Neural progenitor cell (in vitro differentiated cells): ENCODE measurements around the gene ECPAS.

Source experiments
- EZH2 ChIP-seq: fragments of 200-600 bp; sonication (generic); IDR thresholded peaks from 2 replicates; pipeline ENCODE4 v1.6.1; 2017; ENCODE audit warnings: antibody characterized with exemption, mild to moderate bottlenecking, moderate library complexity
- EZH2phosphoT487 ChIP-seq: fragments of 200-600 bp; sonication (generic); IDR thresholded peaks from 2 replicates; pipeline ENCODE4 v1.6.1; 2017; ENCODE audit warnings: antibody characterized with exemption
- TF ChIP-seq, protein P1 (sequence below): fragments of 200-600 bp; sonication (generic); IDR thresholded peaks from 2 replicates; pipeline ENCODE4 v1.5.1; 2017; ENCODE audit warnings: antibody characterized with exemption, mild to moderate bottlenecking

DNA sequence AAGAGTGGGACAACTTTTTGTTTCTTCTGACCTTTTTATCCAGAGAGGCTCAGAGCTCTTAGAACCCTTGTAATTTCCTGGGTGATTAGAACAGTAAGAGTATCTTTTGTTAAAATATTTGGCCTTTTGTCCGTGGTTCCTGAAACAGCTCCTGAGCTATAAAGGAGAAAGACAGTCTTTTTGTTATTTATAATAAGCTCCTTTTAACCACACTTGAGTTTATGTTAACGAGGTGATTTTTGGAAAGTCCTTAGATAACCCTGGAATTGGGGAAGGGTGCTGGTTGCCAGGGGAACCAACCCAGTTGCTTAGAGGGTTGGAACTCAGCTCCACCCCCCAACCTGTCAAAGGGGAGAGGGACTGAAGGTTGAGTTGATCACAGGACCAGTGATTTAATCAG is 45.6 kb upstream of the ECPAS start:
- TF ChIP-seq, protein P1, sequence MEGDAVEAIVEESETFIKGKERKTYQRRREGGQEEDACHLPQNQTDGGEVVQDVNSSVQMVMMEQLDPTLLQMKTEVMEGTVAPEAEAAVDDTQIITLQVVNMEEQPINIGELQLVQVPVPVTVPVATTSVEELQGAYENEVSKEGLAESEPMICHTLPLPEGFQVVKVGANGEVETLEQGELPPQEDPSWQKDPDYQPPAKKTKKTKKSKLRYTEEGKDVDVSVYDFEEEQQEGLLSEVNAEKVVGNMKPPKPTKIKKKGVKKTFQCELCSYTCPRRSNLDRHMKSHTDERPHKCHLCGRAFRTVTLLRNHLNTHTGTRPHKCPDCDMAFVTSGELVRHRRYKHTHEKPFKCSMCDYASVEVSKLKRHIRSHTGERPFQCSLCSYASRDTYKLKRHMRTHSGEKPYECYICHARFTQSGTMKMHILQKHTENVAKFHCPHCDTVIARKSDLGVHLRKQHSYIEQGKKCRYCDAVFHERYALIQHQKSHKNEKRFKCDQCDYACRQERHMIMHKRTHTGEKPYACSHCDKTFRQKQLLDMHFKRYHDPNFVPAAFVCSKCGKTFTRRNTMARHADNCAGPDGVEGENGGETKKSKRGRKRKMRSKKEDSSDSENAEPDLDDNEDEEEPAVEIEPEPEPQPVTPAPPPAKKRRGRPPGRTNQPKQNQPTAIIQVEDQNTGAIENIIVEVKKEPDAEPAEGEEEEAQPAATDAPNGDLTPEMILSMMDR = no peak
- no peak for TF ChIP-seq EZH2
- no peak for TF ChIP-seq EZH2phosphoT487
